PC-3 (cell line): ENCODE data around the gene PHEX. TPM values are rescaled to one million over a fixed set of nuclear protein-coding genes. Genes with fewer than 3 reads are reported as not detected.

Experiments used
- ATAC-seq: fragments of 200-7000 bp; cut with Tn5 transposase; 2 replicates; pipeline ENCODE4 v1.9.1; 2020; ENCODE audit warnings: mild to moderate bottlenecking, moderate library complexity
- BruUV-seq: library from RNA; stranded (reverse); fragments of 400-500 nt; replicated peaks from 2 replicates; lab custom pipeline; 2021; lab: Mats Ljungman, UMichigan
- CTCF ChIA-PET: fragments of 300-600 bp; sonication (Branson Sonifier 250); formaldehyde crosslinking; loops from one replicate; lab custom pipeline; 2022; ENCODE audit warnings: antibody characterized with exemption; lab: Charles Lee
- POLR2A ChIA-PET: fragments of 300-600 bp; sonication (Branson Sonifier 250); formaldehyde crosslinking; loops from one replicate; lab custom pipeline; 2022; ENCODE audit warnings: antibody characterized with exemption; ENCODE audit not compliant: unreplicated experiment; lab: Charles Lee
- DNase-seq: peaks from one replicate; pipeline ENCODE4 v3.0.0-alpha.2; 2015
- H2AFZ ChIP-seq: fragments of 300-600 bp; sonication (generic); 2 replicates; pipeline ENCODE4 v1.6.0; 2016; ENCODE audit warnings: antibody characterized with exemption, low read length
- H3F3A ChIP-seq: fragments of 300-600 bp; sonication (generic); one replicate; pipeline ENCODE4 v1.6.0; 2017; ENCODE audit warnings: antibody characterized with exemption, low read length, control low read depth, mild to moderate bottlenecking; ENCODE audit not compliant: unreplicated experiment
- H3K27ac ChIP-seq: fragments of 300-600 bp; sonication (generic); 2 replicates; pipeline ENCODE4 v1.5.1; 2016; ENCODE audit warnings: mild to moderate bottlenecking, low read length
- H3K27me3 ChIP-seq: fragments of 300-600 bp; sonication (generic); 2 replicates; pipeline ENCODE4 v1.6.1; 2016; ENCODE audit warnings: low read length, mixed read lengths
- H3K36me3 ChIP-seq: fragments of 300-600 bp; sonication (generic); 2 replicates; pipeline ENCODE4 v1.6.1; 2016; ENCODE audit warnings: low read depth, mixed run types, low read length, mixed read lengths
- H3K4me1 ChIP-seq: fragments of 300-600 bp; sonication (generic); 2 replicates; pipeline ENCODE4 v1.5.1; 2016; ENCODE audit warnings: low read length; ENCODE audit not compliant: insufficient read depth
- H3K4me2 ChIP-seq: fragments of 300-600 bp; sonication (generic); 2 replicates; pipeline ENCODE4 v1.6.0; 2016; ENCODE audit warnings: low read length
- H3K4me3 ChIP-seq: fragments of 300-600 bp; sonication (generic); 2 replicates; pipeline ENCODE4 v1.5.1; 2016; ENCODE audit warnings: mild to moderate bottlenecking, low read length, mixed read lengths
- H3K79me2 ChIP-seq: fragments of 300-600 bp; sonication (generic); 2 replicates; pipeline ENCODE4 v1.6.1; 2017; ENCODE audit warnings: low read length, mixed read lengths
- H3K9ac ChIP-seq: fragments of 300-600 bp; sonication (generic); 2 replicates; pipeline ENCODE4 v1.6.0; 2016; ENCODE audit warnings: mild to moderate bottlenecking, low read length
- H3K9me2 ChIP-seq: fragments of 300-600 bp; sonication (generic); replicated peaks from 2 replicates; pipeline ENCODE4 v1.6.1; 2016; ENCODE audit warnings: mixed run types, low read length, mixed read lengths
- H3K9me3 ChIP-seq: fragments of 300-600 bp; sonication (generic); 2 replicates; pipeline ENCODE4 v1.6.1; 2016; ENCODE audit warnings: low read length, mixed read lengths
- H4K20me1 ChIP-seq: fragments of 300-600 bp; sonication (generic); 2 replicates; pipeline ENCODE4 v1.6.1; 2016; ENCODE audit warnings: low read length, mixed read lengths
- CTCF ChIP-seq: fragments of 300-600 bp; sonication (generic); conservative IDR thresholded peaks from 2 replicates; pipeline ENCODE4 v1.5.1; 2017; ENCODE audit warnings: antibody characterized with exemption, low read depth, mild to moderate bottlenecking, low read length
- EZH2 ChIP-seq: fragments of 300-600 bp; sonication (generic); IDR thresholded peaks from one replicate; pipeline ENCODE4 v1.6.1; 2017; ENCODE audit warnings: antibody characterized with exemption, mild to moderate bottlenecking, low read length; ENCODE audit not compliant: unreplicated experiment
- EZH2phosphoT487 ChIP-seq: fragments of 300-600 bp; sonication (generic); IDR thresholded peaks from 2 replicates; pipeline ENCODE4 v1.6.1; 2018; ENCODE audit warnings: mild to moderate bottlenecking, antibody characterized with exemption, low read length, borderline replicate concordance
- intact Hi-C: fragments of 100-400 bp; cut with micrococcal nuclease; formaldehyde crosslinking; loops from 2 replicates; pipeline ENCODE4 v1.9.0; 2023
- total RNA-seq: library from RNA; depleted of rRNA; stranded (reverse); fragments of >200 nt; gene quantifications from 2 replicates; pipeline ENCODE4 v1.2.3, GENCODE V29; 2014

Gene PHEX
- total RNA-seq, 1 experiment from 2014 or later, result 0.62 TPM

- Histone ChIP-seq H3K9me3 (no peaks in the 10 kb centered on the region), H3K9me2 (no peaks in the 10 kb centered on the region), H3K4me1 (no peaks in the 10 kb centered on the region), H4K20me1 (no peaks in the 10 kb centered on the region), H3F3A (no peaks in the 10 kb centered on the region), H3K27me3 (no peaks in the 10 kb centered on the region), H2AFZ (no peak overlapping the region), H3K36me3 (no peaks in the 10 kb centered on the region), H3K4me3 (no peak overlapping the region), H3K79me2 (no peaks in the 10 kb centered on the region), H3K27ac (no peak overlapping the region), H3K4me2 (no peak overlapping the region), H3K9ac (no peak overlapping the region)
- TF ChIP-seq EZH2 (no peak), CTCF (no peak), EZH2phosphoT487 (no peak)
- CTCF ChIA-PET, result no interaction called here
- ATAC-seq (no peak), DNase-seq (no peak)
- POLR2A ChIA-PET, result no interaction called here
- intact Hi-C loops, result no loop called here
- no TSS peak for BruUV-seq
Measured at GRCh38 chrX:22073928-22074327, 41.8 kb downstream of the PHEX start.

- Histone ChIP-seq H3K9me2 (no peaks in the 10 kb centered on the region), H3K79me2 (no peaks in the 10 kb centered on the region), H3K27me3 (no peaks in the 10 kb centered on the region), H3F3A (no peaks in the 10 kb centered on the region), H3K9ac (no peak overlapping the region), H4K20me1 (no peaks in the 10 kb centered on the region), H3K27ac (no peak overlapping the region), H2AFZ (no peak overlapping the region), H3K4me1 (no peaks in the 10 kb centered on the region), H3K4me2 (no peak overlapping the region), H3K36me3 (no peaks in the 10 kb centered on the region), H3K9me3 (no peaks in the 10 kb centered on the region), H3K4me3 (no peak overlapping the region)
- intact Hi-C loops, result no loop called here
- POLR2A ChIA-PET, result no interaction called here
- DNase-seq (no peak), ATAC-seq (no peak)
- no peak for TF ChIP-seq EZH2
- no peak for TF ChIP-seq EZH2phosphoT487
- no peak for TF ChIP-seq CTCF
- no TSS peak for BruUV-seq
- CTCF ChIA-PET, result no interaction called here
Measured at GRCh38 chrX:22078117-22078516, 46.0 kb downstream of the PHEX start.

- ChIA-PET POLR2A (no interaction called here), CTCF (interaction anchor here (0.7 kb wide), 1 partner anchor 55 kb away, joined by 4 read pairs; no protein-coding TSS in a partner anchor)
- H3K9me2 ChIP-seq, result no peaks in the 10 kb centered on the region
- no peak overlapping the region for H3K4me2 ChIP-seq
- H3K4me3 ChIP-seq, result no peak overlapping the region
- peak; percentile 75 for DNase-seq
- H3K4me1 ChIP-seq, result no peaks in the 10 kb centered on the region
- peak; percentile 78 for ATAC-seq
- no peak overlapping the region for H3K27ac ChIP-seq
- BruUV-seq, result no TSS peak
- H3K36me3 ChIP-seq, result no peaks in the 10 kb centered on the region
- H3K9me3 ChIP-seq, result no peaks in the 10 kb centered on the region
- H3K27me3 ChIP-seq, result no peaks in the 10 kb centered on the region
- no peaks in the 10 kb centered on the region for H4K20me1 ChIP-seq
- H3K9ac ChIP-seq, result no peak overlapping the region
- TF ChIP-seq EZH2phosphoT487, result no peak
- TF ChIP-seq CTCF, result peak; percentile 88
- no peaks in the 10 kb centered on the region for H3F3A ChIP-seq
- intact Hi-C loops, result loop anchor here (5.0 to 10.0 kb wide), 2 partner anchors 97 to 111 kb away; no protein-coding TSS in a partner anchor
- H2AFZ ChIP-seq, result no peak overlapping the region
- H3K79me2 ChIP-seq, result no peaks in the 10 kb centered on the region
Measured at GRCh38 chrX:22081475-22082092, 49.5 kb downstream of the PHEX start.
